SK-N-MC (cell line): Measurements from ENCODE around the gene CD24.

Experiments used
- EZH2 ChIP-seq: fragments of 200-600 bp; sonication (generic); IDR thresholded peaks from one replicate; pipeline ENCODE4 v1.6.1; 2017; ENCODE audit warnings: antibody characterized with exemption
- POLR2AphosphoS5 ChIP-seq: IDR thresholded peaks from 2 replicates; pipeline ENCODE4 v1.6.1; 2012; ENCODE audit warnings: mild to moderate bottlenecking, low read depth, low read length, borderline replicate concordance

DNA sequence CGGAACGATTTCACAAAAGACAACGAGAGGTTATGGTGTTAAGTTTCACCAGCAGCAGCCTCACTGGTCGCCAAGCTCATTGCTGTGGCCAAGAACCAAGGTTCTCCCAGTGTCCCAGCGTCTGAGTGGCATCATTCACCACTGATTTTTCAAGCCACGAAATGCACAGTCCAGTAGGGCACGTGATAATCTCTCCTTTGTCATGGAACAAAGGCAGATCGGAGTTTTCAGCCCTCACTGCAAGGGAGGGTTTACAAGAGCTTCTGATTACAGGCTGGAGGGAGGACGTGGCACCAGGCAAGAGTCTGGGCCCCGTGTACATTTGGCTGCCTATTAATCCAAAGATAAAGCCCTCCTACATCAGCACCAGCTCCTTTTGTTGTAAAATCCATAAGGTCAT is 2.0 kb downstream of the CD24 start:
- TF ChIP-seq POLR2AphosphoS5 = no peak
- TF ChIP-seq EZH2 = no peak
